NCI-H1105 (cell line): ENCODE measurements around the gene C8G.
A peak's percentile ranks its signal among the peaks of the same experiment; 100 is the strongest.

Experiments
- DNase-seq: peaks from one replicate; lab custom pipeline; 2025; lab: John Stamatoyannopoulos, UW

The C8G gene

DNA sequence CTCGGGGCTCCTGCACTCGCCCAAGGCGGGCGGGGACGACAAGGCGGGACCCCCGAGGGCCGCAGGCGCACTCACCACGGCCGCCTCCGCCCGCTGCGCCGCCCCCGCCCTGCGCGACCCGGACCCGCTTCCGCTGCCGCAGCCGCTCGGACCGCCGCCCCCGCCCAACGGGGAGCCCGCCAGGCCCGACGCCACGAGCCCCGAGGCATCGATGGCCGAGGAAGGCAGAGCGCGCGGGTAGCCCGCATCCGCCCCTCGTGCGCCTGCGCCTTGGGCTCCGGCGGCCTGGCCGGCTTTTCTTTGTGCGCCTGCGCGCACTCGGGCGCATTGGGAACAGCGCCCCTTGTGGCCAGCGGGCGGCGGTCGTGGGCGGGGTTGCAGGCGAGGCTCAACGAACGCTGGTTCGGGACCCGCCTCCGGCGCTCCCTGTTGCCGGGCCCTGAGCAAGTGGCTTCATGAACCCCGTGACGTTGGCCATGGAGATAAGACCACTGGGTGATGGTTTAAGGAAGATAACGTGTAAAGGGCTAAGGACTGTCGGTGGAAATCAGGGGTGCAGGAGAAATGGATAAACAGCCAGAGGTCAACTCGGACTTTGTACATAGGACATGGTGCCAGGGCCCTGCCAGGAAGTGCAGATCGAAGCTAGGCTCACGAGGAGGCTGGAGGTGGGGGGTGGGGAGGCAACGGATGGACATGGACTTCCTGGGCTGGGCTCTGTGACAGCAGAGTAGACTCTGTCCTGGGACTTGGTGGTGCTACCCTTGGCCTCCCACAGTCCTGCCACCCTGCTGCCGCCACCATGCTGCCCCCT, at the start of gene C8G, which contains the start of gene FBXW5:
Gene C8G (plus strand): TSS at position 725 of the 814 bp plus-strand sequence. CDS start 78 bp downstream, at position 803.
Gene FBXW5 (minus strand): TSS at position 220 of the 814 bp plus-strand sequence. CDS start 655 bp downstream, outside the sequence.
- peak; percentile 90 for DNase-seq

DNA sequence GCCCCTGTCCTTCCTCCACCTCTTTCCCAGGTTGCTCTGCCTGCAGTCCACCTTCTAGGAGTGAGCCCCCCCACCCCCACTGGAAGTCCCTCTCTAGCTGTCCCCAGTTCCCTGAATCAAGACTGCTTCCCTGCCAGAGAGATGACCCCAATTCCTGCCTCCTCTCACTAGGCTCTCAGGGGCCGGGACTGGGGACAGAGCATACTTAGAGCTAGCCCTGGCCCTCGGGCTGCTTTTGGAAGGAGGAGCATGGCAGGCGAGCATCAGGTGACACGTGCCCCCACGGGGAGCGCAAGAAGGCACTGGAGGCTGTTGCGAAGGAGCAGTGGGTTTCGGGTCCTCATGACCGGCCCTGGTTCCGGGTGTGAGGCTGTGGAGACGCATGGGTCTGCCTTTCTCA, 49.0 kb upstream of the C8G start:
- no peak for DNase-seq

- no peak for DNase-seq
Measured at GRCh38 chr9:136898483-136899100, 46.5 kb upstream of the C8G start.

DNA sequence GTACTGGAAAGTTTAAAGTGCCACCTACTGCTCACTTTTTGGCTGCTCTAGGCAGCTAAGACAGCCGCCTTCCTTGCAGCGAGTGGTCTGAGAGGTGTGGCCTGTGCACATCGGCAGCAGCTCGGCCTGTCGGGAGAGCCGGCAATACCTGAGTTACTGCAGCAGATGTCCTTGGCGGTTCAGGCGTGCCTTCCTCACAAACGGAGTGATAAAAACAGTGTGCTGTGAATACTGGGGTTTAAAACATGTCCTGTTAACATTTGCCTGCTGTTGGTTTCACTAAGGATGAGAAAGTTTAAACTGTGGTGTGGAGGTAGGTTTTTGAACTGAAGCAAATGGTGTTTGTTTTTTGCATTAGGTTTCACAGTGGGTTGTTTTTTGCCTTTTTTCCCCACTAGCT, 45.8 kb upstream of the C8G start:
- DNase-seq, result no peak

DNA sequence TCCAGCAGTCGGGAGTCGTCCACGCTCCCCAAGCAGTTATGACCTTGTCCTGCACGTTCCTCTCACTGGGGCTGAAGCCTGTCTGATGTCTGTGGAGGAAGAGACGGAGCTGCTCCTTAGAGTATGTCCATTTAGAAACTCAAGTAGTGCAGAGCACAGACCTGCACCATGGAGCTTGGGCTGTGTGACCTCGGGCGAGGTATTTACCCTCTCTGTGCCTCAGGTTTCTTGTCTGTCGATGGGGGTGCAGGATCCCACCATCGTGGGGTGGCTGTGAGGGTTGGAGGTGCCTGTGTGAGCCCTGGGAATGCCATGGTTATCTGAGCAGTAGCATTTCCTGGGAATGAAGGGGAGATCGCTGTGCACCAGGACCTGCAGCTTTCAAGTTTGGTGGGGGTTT, 44.5 kb upstream of the C8G start:
- no peak for DNase-seq

DNA sequence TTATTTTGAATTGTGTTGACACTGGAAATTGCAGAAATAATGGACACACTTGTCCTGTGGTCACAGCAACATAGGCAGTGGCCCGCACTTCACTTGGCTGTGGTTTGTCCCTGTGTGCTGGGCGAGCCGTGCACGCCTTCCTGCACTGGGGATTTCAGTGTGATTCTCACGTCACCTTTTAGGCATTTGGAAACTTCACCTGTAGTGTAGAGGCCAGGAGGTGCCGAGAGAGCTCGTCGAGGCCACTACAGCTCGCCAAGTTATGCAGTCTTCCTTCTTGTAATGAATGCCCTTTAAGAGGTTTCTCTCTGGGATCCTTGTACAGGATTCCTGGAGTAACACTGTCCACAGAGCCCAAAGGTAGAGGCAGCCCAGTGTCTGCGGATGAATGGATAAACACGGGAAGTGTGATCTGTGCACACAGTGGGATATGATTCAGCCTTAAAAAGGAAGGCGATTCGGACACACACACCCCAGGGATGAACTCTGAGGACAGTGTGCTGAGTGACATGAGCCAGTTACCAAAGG, 44.0 kb upstream of the C8G start:
- DNase-seq, result no peak

DNA sequence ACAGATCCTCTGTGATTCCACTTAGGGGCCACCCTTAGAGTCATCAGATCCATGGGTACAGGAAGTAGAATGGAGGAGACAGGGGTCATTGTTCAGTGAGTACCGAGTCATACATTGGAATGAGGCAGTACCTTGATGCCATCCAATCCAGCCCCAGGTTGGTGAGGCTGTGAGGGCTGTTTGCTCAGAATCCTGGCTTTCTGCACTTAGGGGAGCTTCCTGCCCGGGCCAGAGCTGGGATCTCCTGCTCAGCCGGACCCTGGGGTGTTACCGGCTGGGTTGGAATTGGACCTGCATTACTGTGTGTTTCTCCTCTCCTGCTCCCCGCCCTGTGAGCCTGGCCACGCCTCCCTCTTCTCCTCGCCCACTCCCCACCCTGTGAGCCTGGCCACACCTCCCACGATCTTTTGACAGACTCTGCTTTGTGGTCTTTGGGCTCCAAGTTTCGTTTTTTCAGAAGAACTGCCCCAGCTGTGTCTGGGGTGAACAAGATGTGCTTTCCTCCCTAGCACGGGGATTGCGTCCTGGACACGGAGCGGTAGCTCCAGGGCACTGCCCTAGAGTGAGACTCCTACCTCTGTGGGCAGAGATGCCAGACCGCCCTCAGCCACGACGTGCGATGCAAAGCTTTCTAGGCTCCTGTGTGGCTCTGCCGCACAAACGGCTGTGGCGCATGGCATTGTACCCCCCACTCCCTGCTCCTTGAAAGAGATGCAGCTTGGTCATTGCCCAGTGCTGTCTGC, 43.4 kb upstream of the C8G start:
- no peak for DNase-seq

GRCh38 chr9:136902259-136902821, 42.7 kb upstream of the C8G start:
- no peak for DNase-seq

GRCh38 chr9:136903041-136903554, 41.9 kb upstream of the C8G start:
- no peak for DNase-seq

GRCh38 chr9:136906266-136906665, 38.8 kb upstream of the C8G start:
- no peak for DNase-seq

DNA sequence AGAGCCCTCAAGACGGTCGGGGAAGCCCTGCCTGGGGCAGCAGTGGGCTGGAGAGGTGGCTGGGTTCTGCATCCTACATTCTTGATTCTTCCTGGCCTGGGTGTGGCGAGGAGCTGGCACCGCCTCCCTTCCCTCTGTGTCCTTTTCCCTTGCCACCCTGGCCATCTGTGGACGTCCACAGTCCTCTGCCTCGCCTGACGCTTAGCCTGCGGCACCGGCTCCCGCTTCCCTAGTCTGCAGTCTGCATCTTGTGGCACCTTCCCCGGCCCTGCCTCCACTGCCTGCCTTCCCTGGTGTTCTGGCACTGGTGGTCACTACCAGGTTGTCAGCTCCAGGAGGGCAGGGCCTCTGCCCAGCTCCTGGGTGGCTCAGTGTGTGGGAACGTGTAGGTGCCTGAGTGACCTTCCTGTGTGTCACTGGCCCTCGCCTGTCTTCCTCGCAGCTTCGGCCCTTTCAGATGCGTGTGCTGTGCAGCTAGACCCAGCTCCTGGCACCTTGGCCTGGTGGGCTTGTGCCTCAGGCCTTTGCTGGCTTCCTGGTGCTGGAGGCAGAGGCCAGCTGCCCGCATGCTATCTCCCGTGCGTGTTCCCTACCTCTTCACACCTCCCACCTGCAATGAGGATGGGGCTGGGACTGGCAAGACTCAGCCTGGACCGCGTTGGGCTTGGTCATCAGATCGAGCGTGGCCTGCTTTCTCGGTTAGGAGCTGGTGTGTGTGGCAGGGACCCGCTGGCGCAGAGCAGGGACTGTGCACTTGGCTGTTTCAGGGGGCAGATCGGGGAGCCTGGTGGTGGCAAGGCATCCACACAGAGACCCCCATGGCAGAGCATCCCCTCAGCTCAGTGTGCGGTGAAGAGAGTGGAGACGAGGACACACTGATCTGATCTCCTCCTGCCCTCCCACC, 37.8 kb upstream of the C8G start:
- no peak for DNase-seq

DNA sequence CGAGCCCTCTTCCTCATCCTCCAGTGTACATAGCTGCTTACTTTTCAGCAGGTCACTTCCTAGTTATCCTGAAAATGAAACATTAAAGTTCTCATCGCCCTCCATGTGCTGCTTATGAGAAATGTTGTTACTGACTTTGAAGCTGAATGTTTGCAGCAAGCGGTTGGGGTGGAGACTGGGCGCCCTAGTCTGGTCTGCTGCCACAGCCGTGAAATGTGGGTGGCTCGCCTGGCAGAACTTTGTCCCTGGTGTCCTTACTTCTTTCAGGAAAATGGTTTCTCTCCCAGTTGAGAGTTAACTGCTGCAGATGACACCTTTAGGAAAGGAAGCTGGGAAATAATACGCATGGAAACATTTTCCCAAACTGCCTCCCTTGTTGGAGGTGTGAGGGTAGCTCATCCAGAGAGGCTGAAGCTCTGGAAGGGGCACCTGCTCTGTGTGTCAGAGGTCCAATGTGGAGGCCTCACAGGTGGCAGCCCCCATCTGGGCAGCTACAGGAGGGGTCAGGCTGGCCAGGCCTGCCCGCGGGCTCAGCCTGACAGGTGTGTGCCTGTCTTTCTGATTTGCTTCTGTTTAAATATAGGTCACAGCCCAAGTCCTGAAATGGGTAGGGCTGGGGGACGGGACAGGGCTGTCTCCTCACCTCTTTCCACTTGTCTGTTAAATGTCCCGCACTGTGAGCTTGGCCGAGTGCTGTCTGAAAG, 34.7 kb upstream of the C8G start:
- DNase-seq, result no peak

DNA sequence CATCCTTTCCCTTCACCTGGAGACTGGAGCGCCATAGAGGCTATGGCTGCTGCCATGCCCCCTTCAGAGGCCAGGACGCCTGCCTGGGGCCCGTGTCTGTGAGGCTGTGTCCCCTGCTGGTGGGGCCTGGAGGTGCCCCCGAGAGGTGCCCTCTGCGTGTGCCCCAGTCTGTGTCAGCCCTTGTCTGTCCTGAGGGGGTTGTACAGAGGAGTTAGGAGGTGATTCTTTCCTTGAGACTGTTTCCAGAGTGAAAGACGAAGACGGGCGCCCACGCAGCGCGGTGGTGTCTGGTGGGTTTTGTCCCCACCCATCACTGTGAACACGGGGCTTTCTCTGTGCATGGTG, 34.2 kb upstream of the C8G start:
- DNase-seq, result no peak

DNA sequence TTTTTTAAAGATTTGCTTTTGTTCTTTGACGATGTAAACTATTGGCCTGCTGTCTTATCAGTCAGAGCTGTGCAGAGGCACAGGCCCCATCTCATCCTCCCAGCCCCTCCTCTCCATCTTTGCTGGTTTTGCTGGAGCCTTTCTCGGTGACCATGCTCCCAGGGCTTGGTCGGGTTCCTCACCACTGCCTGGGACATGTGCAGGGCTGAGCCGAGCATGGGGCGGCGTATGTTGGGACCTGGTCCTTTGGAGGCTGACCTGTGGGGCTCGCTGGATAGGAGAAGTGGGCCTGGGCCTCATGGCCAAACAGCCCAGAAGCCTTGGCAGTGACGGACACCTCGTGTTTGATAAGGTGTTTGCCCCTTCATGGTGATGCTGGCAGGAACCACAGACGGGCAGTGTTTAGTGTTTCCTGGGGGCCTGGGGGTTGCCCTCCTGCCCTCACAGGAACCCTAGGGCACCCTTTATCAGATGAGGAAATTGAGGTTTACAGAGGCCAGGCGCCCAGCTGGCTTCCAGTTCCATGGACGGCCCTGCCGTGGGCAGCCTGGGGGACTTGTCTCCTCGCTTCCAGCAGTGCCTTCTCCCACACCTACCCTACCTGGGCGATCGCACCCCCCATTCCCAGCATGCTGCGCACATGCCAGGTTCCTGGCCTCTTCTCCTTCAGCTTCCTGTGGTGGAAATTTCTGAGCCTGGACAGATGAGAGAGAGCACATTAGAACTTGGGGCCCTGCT, 31.2 kb upstream of the C8G start:
- DNase-seq, result no peak

DNA sequence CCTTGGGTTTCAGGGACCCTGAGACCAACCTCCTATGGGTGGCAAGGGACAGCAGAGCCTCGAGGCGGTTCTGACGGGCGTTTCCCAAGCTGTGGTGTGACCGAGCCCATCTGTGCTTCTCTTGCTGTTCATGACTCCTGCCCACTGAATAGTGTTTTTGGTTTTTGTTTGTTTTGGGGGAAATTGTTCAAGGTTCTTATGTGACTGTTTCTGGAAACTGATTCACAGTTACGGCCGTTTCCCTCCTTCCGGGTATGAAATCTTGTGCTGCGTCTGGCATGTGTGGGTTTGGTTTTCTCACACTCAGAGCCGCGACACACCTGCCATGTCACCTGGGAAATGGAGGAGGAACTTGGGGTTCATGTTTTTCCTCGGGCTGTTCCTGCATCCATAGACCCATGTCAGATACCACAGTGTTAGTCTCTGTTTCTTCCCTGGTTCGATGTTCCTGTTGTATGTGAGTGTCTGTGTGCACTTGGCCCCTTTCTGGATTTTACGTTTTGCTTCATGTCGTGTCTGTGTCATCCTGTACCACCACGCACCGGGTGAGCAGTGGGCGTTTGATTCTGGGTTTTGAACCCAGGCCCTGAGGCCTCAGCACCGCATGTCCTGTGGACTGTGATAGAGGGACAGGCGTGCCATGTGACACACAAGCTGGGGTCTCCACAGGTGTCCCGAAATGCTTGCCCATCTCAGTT, 29.3 kb upstream of the C8G start:
- no peak for DNase-seq

DNA sequence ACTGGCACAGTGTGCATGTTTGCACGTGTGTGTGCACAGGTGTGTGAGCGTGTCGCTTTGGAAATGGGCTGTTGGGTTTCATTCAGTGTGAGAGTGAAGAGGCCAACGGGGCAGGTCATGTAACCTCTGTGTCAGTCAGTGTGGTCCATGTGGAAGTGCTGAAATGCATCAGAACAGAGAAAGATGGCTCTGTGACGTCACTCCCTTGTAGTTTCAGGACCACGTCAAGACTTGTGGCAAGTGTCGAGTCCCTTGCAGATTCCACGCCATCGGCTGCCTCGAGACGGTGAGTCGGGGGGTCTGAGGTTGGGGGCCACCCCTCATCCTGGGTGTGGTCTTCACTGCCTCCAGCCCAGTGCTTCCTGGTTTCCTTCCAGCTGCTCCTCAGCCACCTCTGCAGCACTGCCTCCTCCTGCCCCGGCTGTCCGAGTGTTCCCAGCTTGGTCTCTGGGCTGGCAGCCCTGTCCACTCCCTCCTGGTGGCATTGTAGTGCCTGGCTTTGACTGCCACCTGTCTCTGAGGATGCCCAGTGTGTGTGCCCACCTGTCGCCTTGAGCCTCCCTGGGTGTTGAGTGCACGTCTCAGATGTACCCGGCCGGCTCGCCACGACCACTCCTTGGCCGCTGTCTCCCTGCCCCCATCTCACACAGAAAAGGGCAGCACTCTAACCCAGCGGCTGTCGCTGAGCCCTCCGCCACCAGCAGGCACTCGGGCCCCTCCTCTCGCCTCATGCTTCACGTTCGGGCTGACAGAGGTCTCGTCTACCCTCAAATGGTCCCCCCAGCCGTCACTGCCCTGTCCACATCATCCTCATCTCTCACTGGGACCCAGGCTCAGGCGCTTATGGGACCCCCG, 28.5 kb upstream of the C8G start:
- DNase-seq, result no peak

DNA sequence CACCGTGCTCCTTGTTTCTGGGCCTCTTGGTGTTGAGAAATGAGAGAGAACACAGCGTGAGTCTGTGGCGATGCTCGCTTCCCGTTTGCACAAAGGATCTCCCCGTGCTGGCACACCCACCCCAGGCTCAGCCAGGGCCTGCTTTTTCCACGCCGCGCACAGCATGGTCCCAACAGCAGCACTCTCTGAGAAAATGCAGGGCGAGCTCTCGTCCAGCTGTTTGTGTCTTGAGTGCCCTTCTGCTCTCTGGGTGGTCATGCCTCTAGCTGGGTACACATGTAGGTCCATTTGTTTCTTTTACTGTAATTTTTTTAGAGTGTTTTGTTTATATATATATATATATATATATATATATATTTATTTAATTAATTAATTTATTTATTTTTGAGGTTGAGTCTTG, 27.1 kb upstream of the C8G start:
- DNase-seq, result no peak

DNA sequence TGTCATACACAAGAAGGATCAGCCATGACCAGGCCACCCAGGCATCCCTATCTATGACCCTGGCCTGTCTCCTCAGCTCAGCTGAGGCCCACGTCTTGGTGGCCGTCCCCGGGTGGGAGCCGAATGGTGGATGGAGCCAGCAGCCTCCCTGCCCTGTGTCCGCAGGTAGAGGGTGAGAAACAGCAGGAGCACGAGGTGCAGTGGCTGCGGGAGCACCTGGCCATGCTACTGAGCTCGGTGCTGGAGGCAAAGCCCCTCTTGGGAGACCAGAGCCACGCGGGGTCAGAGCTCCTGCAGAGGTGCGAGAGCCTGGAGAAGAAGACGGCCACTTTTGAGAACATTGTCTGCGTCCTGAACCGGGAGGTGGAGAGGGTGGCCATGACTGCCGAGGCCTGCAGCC, 25.0 kb upstream of the C8G start:
- DNase-seq, result no peak
